Measurements from ENCODE around the gene SLC25A42.

Gene SLC25A42

DNA sequence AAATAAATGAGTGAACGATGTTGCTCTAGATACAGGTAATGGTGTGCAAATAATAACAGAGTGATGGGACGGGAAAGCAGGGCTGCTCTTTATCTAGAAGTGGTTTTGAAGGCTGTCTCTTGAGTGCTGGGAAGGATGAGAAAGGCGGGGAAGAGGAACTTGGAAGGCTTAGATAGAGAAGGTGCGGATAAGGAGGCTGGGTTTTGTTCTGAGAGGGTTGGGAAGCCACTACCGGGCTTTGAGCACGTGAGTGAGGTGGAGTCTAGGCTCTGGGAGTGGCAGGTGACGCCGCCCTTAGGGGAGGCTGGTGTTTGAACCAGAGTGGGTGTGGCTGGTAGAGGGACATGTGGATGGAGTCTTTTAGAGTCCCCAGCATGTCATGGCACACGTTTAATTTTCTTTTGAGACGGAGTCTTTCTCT lies 29.6 kb upstream of the SLC25A42 start:
- H3K27me3 Mint-ChIP-seq, result no peaks in the 10 kb centered on the region
- peaks cover 18 to 19% of the 10 kb centered on the region in 2 donors for H3K4me1 Mint-ChIP-seq (ENCODE audit: low read depth in 2 of 2)
- DNase-seq, result peak; percentile 51 to 56 (median 53)
- H3K4me3 Mint-ChIP-seq, result peak overlapping the region; percentile 81 to 82
- peak overlapping the region; percentile 60 to 87 for H3K27ac Mint-ChIP-seq
- peak; percentile 53 for ATAC-seq (replicated peaks)
- peaks cover 39% of the 10 kb centered on the region for H3K36me3 Mint-ChIP-seq (ENCODE audit: insufficient read depth)
- no peaks in the 10 kb centered on the region for H3K9me3 Mint-ChIP-seq

DNA sequence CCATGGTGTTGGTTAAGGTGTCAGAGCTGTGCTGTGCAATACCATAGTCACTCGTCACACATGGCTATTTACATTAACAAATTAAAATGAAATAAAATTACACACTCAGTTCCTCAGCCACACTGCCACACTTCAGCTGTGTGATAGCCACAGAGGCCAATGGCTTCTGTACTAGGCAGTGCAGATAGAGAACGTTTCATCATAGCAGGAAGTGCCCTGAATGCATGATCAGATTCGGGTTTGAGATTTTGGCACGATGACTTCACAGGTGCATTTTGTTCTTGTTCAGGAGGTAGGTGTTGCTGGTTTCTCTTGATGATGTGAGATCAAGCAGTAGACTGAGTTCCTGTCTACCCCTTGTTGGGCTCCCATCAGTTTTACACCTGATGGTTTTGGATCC lies 23.9 kb upstream of the SLC25A42 start:
- DNase-seq, result peak; percentile 26 to 42 (median 40)
- Mint-ChIP-seq H3K27ac (peak overlapping the region; percentile 71 to 90), H3K4me1 (ENCODE audit: low read depth in 2 of 2) (peaks cover 12 to 14% of the 10 kb centered on the region in 2 donors), H3K9me3 (no peaks in the 10 kb centered on the region), H3K4me3 (peak overlapping the region; percentile 13 to 64), H3K27me3 (no peaks in the 10 kb centered on the region), H3K36me3 (ENCODE audit: insufficient read depth) (peaks cover 5% of the 10 kb centered on the region)
- peak; percentile 99 for ATAC-seq (replicated peaks)

DNA sequence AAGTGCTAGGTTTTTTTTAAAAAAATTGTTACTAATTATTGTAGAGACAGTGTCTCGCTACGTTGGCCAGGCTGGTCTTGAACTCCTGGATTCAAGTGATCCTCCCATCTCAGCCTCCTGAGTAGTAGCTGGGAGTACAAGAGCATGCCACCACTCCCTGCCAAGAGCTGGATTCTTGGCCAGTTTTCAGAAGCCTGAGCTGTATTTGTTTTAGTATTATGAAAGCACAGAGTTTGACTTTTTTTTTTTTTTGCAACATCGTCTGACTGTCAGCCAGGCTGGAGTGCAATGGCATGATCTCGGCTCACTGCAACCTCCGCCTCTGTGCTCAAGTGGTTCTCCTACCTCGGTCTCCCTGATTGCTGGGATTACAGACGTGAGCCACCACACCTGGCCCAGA lies 23.4 kb upstream of the SLC25A42 start:
- Mint-ChIP-seq H3K4me3 (no peak overlapping the region), H3K36me3 (ENCODE audit: insufficient read depth) (peaks cover 6% of the 10 kb centered on the region), H3K27me3 (no peaks in the 10 kb centered on the region), H3K9me3 (no peaks in the 10 kb centered on the region), H3K4me1 (ENCODE audit: low read depth in 2 of 2) (peaks cover 12 to 14% of the 10 kb centered on the region in 2 donors), H3K27ac (peak overlapping the region; percentile 71 to 90)
- DNase-seq (no peak), ATAC-seq (replicated peaks) (no peak)

DNA sequence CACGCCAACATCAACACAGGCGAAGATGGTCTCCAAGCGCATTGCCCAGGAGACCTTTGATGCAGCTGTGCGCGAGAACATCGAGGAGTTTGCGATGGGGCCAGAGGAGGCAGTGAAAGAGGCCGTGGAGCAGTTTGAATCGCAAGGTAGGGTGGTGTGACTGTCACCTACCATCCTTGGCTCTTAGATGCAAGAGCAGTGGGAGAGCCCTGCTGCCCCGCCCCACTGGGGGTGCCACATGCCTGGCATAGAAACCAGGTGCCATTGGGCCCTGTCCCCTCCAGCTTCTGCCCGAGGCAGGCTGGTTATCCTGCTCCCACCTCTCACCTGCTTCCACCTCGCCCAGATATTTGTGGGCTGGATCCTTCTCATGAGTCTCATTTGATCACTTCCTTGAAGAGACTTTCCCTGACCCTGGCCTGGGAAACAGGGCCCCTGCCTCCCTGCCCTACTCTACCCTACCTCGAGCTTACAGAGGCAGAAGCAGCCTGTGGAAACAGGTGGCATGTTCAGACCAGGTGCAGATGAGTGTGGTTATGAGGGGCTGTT lies 21.0 kb upstream of the SLC25A42 start:
- Mint-ChIP-seq H3K27me3 (no peaks in the 10 kb centered on the region), H3K36me3 (ENCODE audit: insufficient read depth) (peaks cover 14% of the 10 kb centered on the region), H3K27ac (no peak overlapping the region), H3K9me3 (no peaks in the 10 kb centered on the region), H3K4me3 (no peak overlapping the region), H3K4me1 (ENCODE audit: low read depth in 2 of 2) (peaks cover 12 to 14% of the 10 kb centered on the region in 2 donors)
- ATAC-seq (replicated peaks), result no peak
- DNase-seq, result no peak

DNA sequence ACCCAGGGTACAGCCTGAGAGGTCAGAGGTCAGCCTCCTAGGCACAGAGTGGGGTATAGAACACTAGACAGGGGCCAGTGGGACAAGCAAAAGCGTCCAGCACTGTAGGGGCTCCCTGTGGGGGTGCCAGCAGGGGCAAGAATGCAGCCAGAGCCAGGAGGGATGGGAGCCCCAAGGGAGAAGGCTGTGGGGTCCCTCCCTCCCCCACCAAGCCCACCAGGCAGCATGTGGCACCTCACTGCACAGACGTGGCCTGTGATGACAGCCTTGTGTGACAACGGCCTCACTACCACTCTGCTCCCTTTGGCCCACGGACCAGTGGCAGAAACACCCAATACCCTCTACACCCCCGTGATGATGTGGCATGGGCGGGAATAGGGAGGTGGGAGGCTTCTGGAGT lies 20.3 kb upstream of the SLC25A42 start:
- Mint-ChIP-seq H3K4me3 (no peak overlapping the region), H3K4me1 (ENCODE audit: low read depth in 2 of 2) (peaks cover 12 to 14% of the 10 kb centered on the region in 2 donors), H3K27me3 (no peaks in the 10 kb centered on the region), H3K9me3 (no peaks in the 10 kb centered on the region), H3K36me3 (ENCODE audit: insufficient read depth) (peaks cover 15% of the 10 kb centered on the region), H3K27ac (no peak overlapping the region)
- ATAC-seq (replicated peaks), result no peak
- no peak for DNase-seq

DNA sequence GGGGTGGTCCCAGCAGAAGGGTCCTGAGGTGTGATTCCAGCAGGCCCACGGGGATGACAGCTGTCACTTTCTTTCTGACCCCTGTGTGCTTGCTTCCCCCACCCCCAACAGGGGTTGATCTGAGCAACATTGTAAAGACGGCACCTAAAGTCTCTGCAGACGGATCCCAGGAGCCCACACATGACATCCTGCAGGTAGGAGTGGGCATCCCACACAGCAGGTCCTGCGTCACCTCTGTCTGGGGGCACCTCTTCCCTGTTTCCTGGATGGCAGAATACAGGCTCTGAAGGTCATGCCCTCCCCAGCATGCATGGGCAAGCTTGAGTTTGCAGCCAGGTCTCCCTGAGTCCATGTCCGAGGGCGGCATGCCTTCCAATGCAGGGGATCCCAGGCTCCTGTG lies 19.9 kb upstream of the SLC25A42 start:
- Mint-ChIP-seq H3K4me3 (no peak overlapping the region), H3K36me3 (ENCODE audit: insufficient read depth) (peaks cover 15% of the 10 kb centered on the region), H3K27ac (no peak overlapping the region), H3K9me3 (no peaks in the 10 kb centered on the region), H3K27me3 (no peaks in the 10 kb centered on the region), H3K4me1 (ENCODE audit: low read depth in 2 of 2) (peaks cover 12 to 14% of the 10 kb centered on the region in 2 donors)
- ATAC-seq (replicated peaks) (no peak), DNase-seq (no peak)

DNA sequence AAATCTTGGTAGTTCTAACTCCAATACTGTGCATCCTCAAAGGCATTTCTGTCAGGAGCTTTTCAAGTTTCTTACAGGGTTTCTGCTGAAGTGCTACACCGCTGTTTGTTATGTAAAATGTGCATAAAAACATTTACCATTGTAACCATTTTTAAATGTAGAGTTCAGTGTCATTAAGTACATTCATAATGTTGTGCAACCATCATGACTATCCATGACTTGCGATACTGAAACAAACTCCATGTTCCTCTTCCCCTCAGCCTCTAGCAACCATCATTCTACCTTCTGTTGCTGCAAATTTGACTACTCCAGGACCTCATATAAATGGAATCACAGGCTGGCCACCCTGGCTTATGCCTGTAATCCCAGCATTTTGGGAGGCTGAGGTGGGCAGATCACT lies 14.4 kb upstream of the SLC25A42 start:
- Mint-ChIP-seq H3K4me3 (no peak overlapping the region), H3K27ac (no peak overlapping the region), H3K36me3 (ENCODE audit: insufficient read depth) (peaks cover 15% of the 10 kb centered on the region), H3K27me3 (no peaks in the 10 kb centered on the region), H3K4me1 (ENCODE audit: low read depth in 2 of 2) (peaks cover 0 to 2% of the 10 kb centered on the region in 2 donors), H3K9me3 (no peaks in the 10 kb centered on the region)
- DNase-seq, result no peak
- ATAC-seq (replicated peaks), result no peak

DNA sequence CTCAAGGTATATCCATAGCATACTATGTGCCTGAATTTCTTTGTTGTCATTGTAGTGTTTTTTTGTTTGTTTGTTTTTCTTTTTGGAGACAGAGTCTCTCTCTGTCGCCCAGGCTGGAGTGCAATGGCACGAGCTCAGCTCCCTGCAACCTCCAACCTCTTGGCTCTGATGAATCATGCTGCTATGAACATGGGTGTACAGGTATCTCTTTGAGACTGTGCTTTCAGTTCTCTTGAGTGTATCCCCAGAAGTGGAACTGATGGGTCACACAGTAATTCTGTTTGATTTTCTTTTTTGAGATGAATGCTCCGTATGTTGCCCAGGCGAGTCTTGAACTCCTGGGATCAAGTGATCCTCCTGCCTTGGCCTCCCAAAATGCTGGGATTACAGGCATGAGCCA lies 13.7 kb upstream of the SLC25A42 start:
- Mint-ChIP-seq H3K4me1 (ENCODE audit: low read depth in 2 of 2) (peaks cover 0 to 2% of the 10 kb centered on the region in 2 donors), H3K4me3 (no peak overlapping the region), H3K9me3 (no peaks in the 10 kb centered on the region), H3K27ac (peak overlapping the region; percentile 28 to 53), H3K36me3 (ENCODE audit: insufficient read depth) (peaks cover 13% of the 10 kb centered on the region), H3K27me3 (no peaks in the 10 kb centered on the region)
- ATAC-seq (replicated peaks), result no peak
- DNase-seq, result no peak

DNA sequence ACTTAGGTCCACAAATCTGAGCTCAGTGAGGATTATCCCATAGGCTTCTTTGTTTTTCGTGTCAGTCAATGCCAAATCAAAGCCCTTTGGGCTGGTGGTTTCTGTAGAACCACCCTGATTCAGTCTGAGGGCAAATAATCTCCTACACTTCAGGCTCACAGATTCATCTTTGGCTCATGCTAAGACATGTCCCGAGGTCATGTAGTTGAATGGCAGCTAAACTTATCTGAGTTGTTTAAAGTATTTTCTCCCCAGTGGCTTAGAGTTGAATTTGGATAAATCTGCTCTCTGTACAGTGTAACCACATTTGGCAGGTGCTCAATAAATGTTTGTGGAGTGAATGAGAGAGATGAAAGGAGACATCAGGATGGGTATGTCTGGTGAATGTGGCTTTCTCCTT lies 13.1 kb upstream of the SLC25A42 start:
- H3K27ac Mint-ChIP-seq, result peak overlapping the region; percentile 28 to 53
- H3K36me3 Mint-ChIP-seq (ENCODE audit: insufficient read depth), result peaks cover 15% of the 10 kb centered on the region
- H3K4me3 Mint-ChIP-seq, result no peak overlapping the region
- ATAC-seq (replicated peaks) (no peak), DNase-seq (no peak)
- H3K4me1 Mint-ChIP-seq (ENCODE audit: low read depth in 2 of 2), result peaks cover 0 to 2% of the 10 kb centered on the region in 2 donors
- H3K27me3 Mint-ChIP-seq, result no peaks in the 10 kb centered on the region
- H3K9me3 Mint-ChIP-seq, result no peaks in the 10 kb centered on the region

DNA sequence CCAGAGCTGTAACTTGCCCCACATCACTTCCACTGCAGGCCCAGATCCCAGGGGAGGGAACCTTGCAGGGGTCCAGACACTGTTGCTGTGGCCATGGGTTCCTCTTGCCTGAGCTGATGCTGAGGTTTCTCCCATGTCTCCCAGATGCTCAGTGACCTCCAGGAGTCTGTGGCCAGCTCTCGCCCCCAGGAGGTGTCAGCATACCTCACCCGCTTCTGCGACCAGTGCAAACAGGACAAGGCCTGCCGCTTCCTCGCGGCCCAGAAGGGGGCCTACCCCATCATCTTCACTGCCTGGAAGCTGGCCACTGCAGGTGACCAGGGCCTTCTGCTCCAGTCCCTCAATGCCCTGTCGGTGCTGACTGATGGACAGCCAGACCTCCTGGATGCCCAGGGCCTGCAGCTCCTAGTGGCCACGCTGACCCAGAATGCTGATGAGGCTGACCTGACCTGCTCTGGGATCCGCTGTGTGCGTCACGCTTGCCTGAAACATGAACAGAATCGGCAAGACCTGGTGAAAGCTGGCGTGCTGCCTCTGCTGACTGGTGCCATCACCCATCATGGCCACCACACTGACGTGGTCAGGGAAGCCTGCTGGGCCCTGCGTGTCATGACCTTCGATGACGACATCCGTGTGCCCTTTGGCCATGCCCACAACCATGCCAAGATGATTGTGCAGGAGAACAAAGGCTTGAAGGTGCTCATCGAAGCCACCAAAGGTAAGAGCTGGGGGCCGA lies 12.1 kb upstream of the SLC25A42 start:
- Mint-ChIP-seq H3K4me1 (ENCODE audit: low read depth in 2 of 2) (peaks cover 0 to 2% of the 10 kb centered on the region in 2 donors), H3K27ac (no peak overlapping the region), H3K36me3 (ENCODE audit: insufficient read depth) (peaks cover 15% of the 10 kb centered on the region), H3K4me3 (no peak overlapping the region), H3K9me3 (no peaks in the 10 kb centered on the region), H3K27me3 (no peaks in the 10 kb centered on the region)
- no peak for DNase-seq
- ATAC-seq (replicated peaks), result no peak

DNA sequence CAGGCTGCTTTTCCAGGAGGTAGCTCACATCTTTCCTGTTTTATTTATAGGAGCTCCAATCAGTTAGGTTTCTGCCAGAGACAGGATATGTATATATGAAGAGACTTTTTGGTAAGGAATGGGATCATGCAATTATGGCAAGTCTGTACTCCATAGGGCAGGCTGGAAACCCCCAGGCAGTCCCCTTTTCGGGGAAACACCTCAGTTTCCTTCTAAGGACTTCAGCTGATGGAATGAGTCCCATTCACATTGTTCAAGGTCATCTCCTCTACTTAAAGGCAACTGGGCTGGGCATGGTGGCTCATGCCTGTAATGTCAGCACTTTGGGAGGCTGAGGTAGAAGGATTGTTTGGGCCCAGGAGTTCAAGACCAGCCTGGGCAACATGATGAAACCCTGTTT lies 10.9 kb upstream of the SLC25A42 start:
- Mint-ChIP-seq H3K4me3 (no peak overlapping the region), H3K9me3 (no peaks in the 10 kb centered on the region), H3K4me1 (ENCODE audit: low read depth in 2 of 2) (peaks cover 0 to 2% of the 10 kb centered on the region in 2 donors), H3K27ac (no peak overlapping the region), H3K27me3 (no peaks in the 10 kb centered on the region), H3K36me3 (ENCODE audit: insufficient read depth) (peaks cover 11% of the 10 kb centered on the region)
- no peak for DNase-seq
- ATAC-seq (replicated peaks), result no peak

DNA sequence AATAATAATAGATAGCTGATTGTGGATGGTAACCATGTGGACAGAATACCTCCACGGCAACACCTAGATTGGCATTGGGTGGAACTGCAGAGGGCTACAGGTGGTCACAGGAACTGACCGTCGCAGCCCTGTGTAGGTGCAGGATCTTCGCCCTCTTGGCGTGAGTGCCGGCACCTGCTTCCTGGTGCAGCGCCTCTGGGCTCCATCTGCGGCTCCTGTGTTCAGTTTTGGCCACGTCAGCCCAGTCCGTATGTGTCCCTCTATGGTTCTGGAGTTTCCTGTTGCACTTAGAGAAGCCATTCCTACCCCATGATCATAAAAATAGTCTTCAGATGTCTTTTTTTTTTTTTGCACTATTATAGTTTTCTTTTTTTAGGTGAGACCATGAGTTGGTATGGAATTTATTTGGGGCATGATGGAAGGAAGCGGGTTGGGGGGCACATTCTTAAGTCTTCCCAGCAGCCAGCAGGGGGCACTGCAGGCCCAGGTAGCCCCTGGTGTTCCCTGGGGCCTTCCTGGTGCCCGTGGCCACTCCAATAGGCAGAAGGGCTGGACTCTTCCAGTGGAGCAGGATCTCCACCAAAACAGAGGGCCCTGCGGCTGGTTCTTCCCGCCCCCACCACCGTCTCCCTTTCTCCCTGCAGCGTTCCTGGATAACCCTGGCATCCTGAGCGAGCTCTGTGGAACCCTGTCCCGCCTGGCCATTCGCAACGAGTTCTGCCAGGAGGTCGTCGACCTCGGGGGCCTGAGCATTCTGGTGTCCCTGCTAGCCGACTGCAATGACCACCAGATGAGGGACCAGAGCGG lies 10.1 kb upstream of the SLC25A42 start:
- Mint-ChIP-seq H3K36me3 (ENCODE audit: insufficient read depth) (peaks cover 11% of the 10 kb centered on the region), H3K4me1 (ENCODE audit: low read depth in 2 of 2) (peaks cover 0 to 2% of the 10 kb centered on the region in 2 donors), H3K4me3 (no peak overlapping the region), H3K27ac (no peak overlapping the region), H3K27me3 (no peaks in the 10 kb centered on the region), H3K9me3 (no peaks in the 10 kb centered on the region)
- peak; percentile 73 for ATAC-seq (replicated peaks)
- peak; percentile 55 to 60 (median 55) for DNase-seq

DNA sequence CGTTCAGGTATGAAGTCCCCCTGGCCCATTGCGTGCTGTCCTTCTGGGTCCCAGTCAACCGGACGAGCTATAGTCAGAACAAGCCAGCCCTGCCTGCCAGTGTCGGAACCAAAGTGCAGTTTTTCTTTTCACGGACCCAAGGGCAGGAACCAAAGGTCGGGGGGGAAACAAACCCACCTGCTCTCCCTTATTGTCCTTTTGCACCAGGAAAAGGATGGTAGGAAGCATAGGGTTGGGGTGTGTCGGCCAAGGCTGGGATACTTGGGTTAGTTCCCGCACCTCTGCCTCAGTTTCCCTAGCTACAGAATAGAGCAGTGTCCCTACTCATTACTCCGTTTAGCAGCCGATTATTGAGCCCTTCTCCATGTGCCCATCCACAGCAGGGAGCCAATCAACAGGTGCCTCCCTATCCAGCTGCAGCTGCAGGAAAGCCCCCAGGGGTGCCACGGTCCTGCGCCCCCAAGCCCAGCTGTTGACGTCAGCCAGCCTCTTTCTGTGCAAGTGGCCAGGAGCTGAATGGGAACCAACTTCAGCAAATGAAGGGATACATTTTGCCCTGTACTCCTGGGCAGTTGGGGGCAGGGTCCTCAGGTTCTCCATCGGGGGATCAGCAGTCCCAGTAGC lies 9.4 kb upstream of the SLC25A42 start:
- peaks cover 0 to 2% of the 10 kb centered on the region in 2 donors for H3K4me1 Mint-ChIP-seq (ENCODE audit: low read depth in 2 of 2)
- DNase-seq (no peak), ATAC-seq (replicated peaks) (no peak)
- no peaks in the 10 kb centered on the region for H3K27me3 Mint-ChIP-seq
- H3K36me3 Mint-ChIP-seq (ENCODE audit: insufficient read depth), result peaks cover 11% of the 10 kb centered on the region
- H3K4me3 Mint-ChIP-seq, result no peak overlapping the region
- no peak overlapping the region for H3K27ac Mint-ChIP-seq
- H3K9me3 Mint-ChIP-seq, result no peaks in the 10 kb centered on the region

All from effector memory CD8-positive, alpha-beta T cell (primary cell).